ENCODE results near the gene OR6Y1. TPM values are rescaled to one million over a fixed set of nuclear protein-coding genes. Genes with fewer than 3 reads are reported as not detected.

OR6Y1 gene
- total and polyA plus RNA-seq, 2 experiments from 2014 or later = not detected

DNA sequence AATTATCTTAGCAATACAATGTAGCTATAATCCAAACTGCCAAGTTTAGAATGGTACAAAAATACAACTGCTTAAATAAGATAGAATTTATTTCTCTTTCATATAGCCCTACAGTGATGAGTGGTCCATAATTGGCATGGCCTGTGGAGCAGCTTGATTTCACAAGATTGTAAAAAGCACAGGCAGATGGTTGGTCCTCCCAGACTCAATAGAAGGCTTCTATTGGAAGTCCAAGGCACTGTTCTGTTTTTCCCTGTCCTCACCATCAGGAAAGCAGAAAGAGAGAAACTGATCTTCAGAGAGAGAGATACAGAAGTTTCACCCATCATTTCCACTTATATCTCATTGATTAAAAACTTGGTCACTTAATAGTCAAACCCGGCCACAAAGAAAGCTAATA is 18.0 kb upstream of the OR6Y1 start:
- H3K27ac ChIP-seq = no peak overlapping the region
- TF ChIP-seq, protein P1, sequence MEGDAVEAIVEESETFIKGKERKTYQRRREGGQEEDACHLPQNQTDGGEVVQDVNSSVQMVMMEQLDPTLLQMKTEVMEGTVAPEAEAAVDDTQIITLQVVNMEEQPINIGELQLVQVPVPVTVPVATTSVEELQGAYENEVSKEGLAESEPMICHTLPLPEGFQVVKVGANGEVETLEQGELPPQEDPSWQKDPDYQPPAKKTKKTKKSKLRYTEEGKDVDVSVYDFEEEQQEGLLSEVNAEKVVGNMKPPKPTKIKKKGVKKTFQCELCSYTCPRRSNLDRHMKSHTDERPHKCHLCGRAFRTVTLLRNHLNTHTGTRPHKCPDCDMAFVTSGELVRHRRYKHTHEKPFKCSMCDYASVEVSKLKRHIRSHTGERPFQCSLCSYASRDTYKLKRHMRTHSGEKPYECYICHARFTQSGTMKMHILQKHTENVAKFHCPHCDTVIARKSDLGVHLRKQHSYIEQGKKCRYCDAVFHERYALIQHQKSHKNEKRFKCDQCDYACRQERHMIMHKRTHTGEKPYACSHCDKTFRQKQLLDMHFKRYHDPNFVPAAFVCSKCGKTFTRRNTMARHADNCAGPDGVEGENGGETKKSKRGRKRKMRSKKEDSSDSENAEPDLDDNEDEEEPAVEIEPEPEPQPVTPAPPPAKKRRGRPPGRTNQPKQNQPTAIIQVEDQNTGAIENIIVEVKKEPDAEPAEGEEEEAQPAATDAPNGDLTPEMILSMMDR (IDR thresholded peaks at IDR 0.05; ENCODE audit: low read depth, low read length) = no peak
- H3K36me3 ChIP-seq = no peaks in the 10 kb centered on the region
- DNase-seq (ENCODE audit: low read depth in 1 of 2, low spot score in 1 of 2) = no peak
- no peak overlapping the region for H3K4me3 ChIP-seq
- H3K27me3 ChIP-seq = no peaks in the 10 kb centered on the region
- no peaks in the 10 kb centered on the region for H3K9me3 ChIP-seq (ENCODE audit: low read depth)
- H3K4me1 ChIP-seq (ENCODE audit: low read depth) = no peaks in the 10 kb centered on the region

- Histone ChIP-seq H3K27me3 (no peaks in the 10 kb centered on the region), H3K4me3 (no peak within 1 kb of the TSS), H3K27ac (no peak within 1 kb of the TSS), H3K9me3 (ENCODE audit: low read depth) (no peaks in the 10 kb centered on the region), H3K36me3 (no peaks in the 10 kb centered on the region), H3K4me1 (ENCODE audit: low read depth) (no peaks in the 10 kb centered on the region)
- DNase-seq (ENCODE audit: low read depth in 1 of 2, low spot score in 1 of 2) = no peak
- TF ChIP-seq, protein P1 (IDR thresholded peaks at IDR 0.05; ENCODE audit: low read depth, low read length) = no peak
Observed at GRCh38 chr1:158570480-158570879, 16.3 kb upstream of the OR6Y1 start, which contains the start of gene OR6P1. Gene OR6P1, minus strand, starts transcription at chr1:158570580. Its CDS starts 6,976 bp downstream, at chr1:158563604.

DNA sequence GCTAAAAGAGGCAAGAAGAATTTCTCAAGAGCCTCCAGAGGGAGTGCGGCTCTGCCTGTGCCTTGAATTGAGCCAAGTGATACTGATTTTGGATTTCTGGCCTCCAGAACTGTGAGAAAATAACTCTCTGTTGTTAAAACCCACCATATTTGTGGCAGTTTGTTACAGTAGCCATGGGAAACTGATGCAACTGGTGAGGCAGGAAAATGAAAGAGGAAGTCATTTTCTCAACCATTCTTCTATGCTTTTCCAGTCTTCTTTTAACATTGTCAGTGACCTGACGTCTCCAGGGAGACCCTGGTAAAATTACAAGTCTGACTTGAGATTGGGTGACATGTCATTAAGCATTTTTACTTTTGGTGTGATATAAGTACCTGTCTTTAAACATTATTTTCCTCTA is 10.4 kb upstream of the OR6Y1 start:
- TF ChIP-seq, protein P1 (IDR thresholded peaks at IDR 0.05; ENCODE audit: low read depth, low read length) = no peak
- H3K4me1 ChIP-seq (ENCODE audit: low read depth) = peaks cover 3% of the 10 kb centered on the region
- H3K36me3 ChIP-seq = no peaks in the 10 kb centered on the region
- H3K9me3 ChIP-seq (ENCODE audit: low read depth) = no peaks in the 10 kb centered on the region
- DNase-seq (ENCODE audit: low read depth in 1 of 2, low spot score in 1 of 2) = no peak
- H3K27ac ChIP-seq = no peak overlapping the region
- H3K27me3 ChIP-seq = no peaks in the 10 kb centered on the region
- no peak overlapping the region for H3K4me3 ChIP-seq

GRCh38 chr1:158563853-158564252 is 9.6 kb upstream of the OR6Y1 start:
- no peak overlapping the region for H3K4me3 ChIP-seq
- H3K36me3 ChIP-seq = no peaks in the 10 kb centered on the region
- no peak for DNase-seq (ENCODE audit: low read depth in 1 of 2, low spot score in 1 of 2)
- no peaks in the 10 kb centered on the region for H3K27me3 ChIP-seq
- TF ChIP-seq, protein P1 (IDR thresholded peaks at IDR 0.05; ENCODE audit: low read depth, low read length) = no peak
- H3K27ac ChIP-seq = no peak overlapping the region
- no peaks in the 10 kb centered on the region for H3K9me3 ChIP-seq (ENCODE audit: low read depth)
- peaks cover 3% of the 10 kb centered on the region for H3K4me1 ChIP-seq (ENCODE audit: low read depth)

GRCh38 chr1:158559696-158560095 is 5.5 kb upstream of the OR6Y1 start:
- no peak for DNase-seq (ENCODE audit: low read depth in 1 of 2, low spot score in 1 of 2)
- Histone ChIP-seq H3K4me3 (no peak overlapping the region), H3K27ac (no peak overlapping the region), H3K9me3 (ENCODE audit: low read depth) (no peaks in the 10 kb centered on the region), H3K27me3 (no peaks in the 10 kb centered on the region), H3K36me3 (no peaks in the 10 kb centered on the region), H3K4me1 (ENCODE audit: low read depth) (peaks cover 3% of the 10 kb centered on the region)
- TF ChIP-seq, protein P1 (IDR thresholded peaks at IDR 0.05; ENCODE audit: low read depth, low read length) = no peak

GRCh38 chr1:158552296-158552695 is 1.9 kb downstream of the OR6Y1 start:
- Histone ChIP-seq H3K27me3 (no peaks in the 10 kb centered on the region), H3K4me3 (no peak overlapping the region), H3K27ac (no peak overlapping the region), H3K36me3 (no peaks in the 10 kb centered on the region), H3K9me3 (ENCODE audit: low read depth) (no peaks in the 10 kb centered on the region), H3K4me1 (ENCODE audit: low read depth) (no peaks in the 10 kb centered on the region)
- DNase-seq (ENCODE audit: low read depth in 1 of 2, low spot score in 1 of 2) = no peak
- TF ChIP-seq, protein P1 (IDR thresholded peaks at IDR 0.05; ENCODE audit: low read depth, low read length) = no peak

All from cardiac muscle cell (in vitro differentiated cells and primary cell).